HL-60 (cell line): ENCODE measurements around the gene CSMD2.

Experiments used
- DNase-seq, 2 experiments: peaks; one replicate each; pipeline ENCODE4 v3.0.0-alpha.2; 2010 to 2020; ENCODE audit warnings: low read depth in 1 of 2, low spot score in 1 of 2
- H3K27ac ChIP-seq: fragments of 250-450 bp; sonication (Bioruptor Pico); replicated peaks from 2 replicates; pipeline ENCODE4 v1.5.1; 2020; ENCODE audit warnings: mild to moderate bottlenecking, moderate library complexity
- H3K27me3 ChIP-seq: fragments of 250-450 bp; sonication (Bioruptor Pico); 2 replicates; pipeline ENCODE4 v1.5.1; 2021; ENCODE audit warnings: mild to moderate bottlenecking, moderate library complexity; ENCODE audit not compliant: insufficient read depth, poor library complexity, severe bottlenecking
- H3K4me3 ChIP-seq: replicated peaks from 2 replicates; pipeline ENCODE4 v1.5.1; 2011; ENCODE audit warnings: mild to moderate bottlenecking, control low read depth, low read length; ENCODE audit not compliant: insufficient read depth
- GABPA ChIP-seq: IDR thresholded peaks from 2 replicates; pipeline ENCODE4 v1.6.1; 2012; ENCODE audit warnings: low read depth
- POLR2AphosphoS5 ChIP-seq: IDR thresholded peaks from 2 replicates; pipeline ENCODE4 v1.6.1; 2012; ENCODE audit warnings: low read depth
- SPI1 ChIP-seq: IDR thresholded peaks from 2 replicates; pipeline ENCODE4 v1.6.1; 2012; ENCODE audit warnings: low read depth, mild to moderate bottlenecking, borderline replicate concordance
- TF ChIP-seq, protein P1 (sequence below): IDR thresholded peaks from one replicate; pipeline ENCODE4 v1.5.1; 2011; ENCODE audit warnings: low read length, control low read depth, inconsistent platforms; ENCODE audit not compliant: insufficient read depth
- TF ChIP-seq, protein P2 (sequence below): IDR thresholded peaks from 2 replicates; pipeline ENCODE4 v1.6.1; 2012; ENCODE audit warnings: low read depth; ENCODE audit not compliant: insufficient replicate concordance

The CSMD2 gene

DNA sequence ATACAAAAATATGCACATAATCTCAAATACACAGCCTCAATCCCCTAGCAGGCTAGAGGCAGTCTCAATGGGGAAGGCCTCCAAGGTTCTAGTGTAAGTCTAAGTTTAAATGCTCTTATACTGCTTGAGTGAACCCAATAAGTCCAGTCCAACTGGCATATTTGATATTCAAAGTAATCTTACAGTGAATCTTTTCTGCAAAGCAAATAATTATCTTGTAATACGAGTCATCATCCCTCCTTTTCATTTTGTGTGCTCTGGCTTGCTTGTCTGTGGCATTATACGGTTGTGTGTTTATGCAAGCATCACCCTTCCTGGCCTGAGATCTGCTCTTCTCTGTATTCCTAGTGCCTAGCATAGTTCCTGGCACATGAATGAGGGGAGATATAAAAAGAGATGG lies 468.1 kb downstream of the CSMD2 start:
- TF ChIP-seq GABPA (no peak), POLR2AphosphoS5 (no peak), SPI1 (no peak)
- TF ChIP-seq, protein P1, sequence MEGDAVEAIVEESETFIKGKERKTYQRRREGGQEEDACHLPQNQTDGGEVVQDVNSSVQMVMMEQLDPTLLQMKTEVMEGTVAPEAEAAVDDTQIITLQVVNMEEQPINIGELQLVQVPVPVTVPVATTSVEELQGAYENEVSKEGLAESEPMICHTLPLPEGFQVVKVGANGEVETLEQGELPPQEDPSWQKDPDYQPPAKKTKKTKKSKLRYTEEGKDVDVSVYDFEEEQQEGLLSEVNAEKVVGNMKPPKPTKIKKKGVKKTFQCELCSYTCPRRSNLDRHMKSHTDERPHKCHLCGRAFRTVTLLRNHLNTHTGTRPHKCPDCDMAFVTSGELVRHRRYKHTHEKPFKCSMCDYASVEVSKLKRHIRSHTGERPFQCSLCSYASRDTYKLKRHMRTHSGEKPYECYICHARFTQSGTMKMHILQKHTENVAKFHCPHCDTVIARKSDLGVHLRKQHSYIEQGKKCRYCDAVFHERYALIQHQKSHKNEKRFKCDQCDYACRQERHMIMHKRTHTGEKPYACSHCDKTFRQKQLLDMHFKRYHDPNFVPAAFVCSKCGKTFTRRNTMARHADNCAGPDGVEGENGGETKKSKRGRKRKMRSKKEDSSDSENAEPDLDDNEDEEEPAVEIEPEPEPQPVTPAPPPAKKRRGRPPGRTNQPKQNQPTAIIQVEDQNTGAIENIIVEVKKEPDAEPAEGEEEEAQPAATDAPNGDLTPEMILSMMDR = no peak
- TF ChIP-seq, protein P2, sequence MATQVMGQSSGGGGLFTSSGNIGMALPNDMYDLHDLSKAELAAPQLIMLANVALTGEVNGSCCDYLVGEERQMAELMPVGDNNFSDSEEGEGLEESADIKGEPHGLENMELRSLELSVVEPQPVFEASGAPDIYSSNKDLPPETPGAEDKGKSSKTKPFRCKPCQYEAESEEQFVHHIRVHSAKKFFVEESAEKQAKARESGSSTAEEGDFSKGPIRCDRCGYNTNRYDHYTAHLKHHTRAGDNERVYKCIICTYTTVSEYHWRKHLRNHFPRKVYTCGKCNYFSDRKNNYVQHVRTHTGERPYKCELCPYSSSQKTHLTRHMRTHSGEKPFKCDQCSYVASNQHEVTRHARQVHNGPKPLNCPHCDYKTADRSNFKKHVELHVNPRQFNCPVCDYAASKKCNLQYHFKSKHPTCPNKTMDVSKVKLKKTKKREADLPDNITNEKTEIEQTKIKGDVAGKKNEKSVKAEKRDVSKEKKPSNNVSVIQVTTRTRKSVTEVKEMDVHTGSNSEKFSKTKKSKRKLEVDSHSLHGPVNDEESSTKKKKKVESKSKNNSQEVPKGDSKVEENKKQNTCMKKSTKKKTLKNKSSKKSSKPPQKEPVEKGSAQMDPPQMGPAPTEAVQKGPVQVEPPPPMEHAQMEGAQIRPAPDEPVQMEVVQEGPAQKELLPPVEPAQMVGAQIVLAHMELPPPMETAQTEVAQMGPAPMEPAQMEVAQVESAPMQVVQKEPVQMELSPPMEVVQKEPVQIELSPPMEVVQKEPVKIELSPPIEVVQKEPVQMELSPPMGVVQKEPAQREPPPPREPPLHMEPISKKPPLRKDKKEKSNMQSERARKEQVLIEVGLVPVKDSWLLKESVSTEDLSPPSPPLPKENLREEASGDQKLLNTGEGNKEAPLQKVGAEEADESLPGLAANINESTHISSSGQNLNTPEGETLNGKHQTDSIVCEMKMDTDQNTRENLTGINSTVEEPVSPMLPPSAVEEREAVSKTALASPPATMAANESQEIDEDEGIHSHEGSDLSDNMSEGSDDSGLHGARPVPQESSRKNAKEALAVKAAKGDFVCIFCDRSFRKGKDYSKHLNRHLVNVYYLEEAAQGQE = no peak
- DNase-seq = no peak
- H3K27ac ChIP-seq = no peak overlapping the region
- H3K27me3 ChIP-seq = no peaks in the 10 kb centered on the region
- no peak overlapping the region for H3K4me3 ChIP-seq

DNA sequence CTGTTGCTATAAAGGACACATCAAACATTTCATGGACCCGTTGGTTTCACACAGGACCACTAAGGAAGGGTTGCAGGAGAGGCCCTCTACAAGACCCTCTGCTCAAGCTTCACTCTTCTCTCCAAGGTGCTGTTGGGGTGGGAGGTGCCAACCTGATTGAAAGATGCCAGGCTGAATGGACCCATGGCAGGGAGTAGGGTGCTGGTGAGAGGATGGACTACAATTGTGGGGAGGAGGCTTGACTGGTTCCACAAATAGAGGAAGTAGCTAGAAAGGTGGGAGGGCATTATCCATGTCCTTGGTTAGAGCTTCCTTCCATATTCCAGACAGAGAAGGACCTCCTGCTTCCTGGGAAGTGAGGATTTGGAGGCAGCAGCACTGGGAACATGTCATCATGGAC lies 468.7 kb downstream of the CSMD2 start:
- no peak overlapping the region for H3K27ac ChIP-seq
- no peak for DNase-seq
- TF ChIP-seq SPI1 (no peak), POLR2AphosphoS5 (no peak), GABPA (no peak)
- TF ChIP-seq, protein P1 = no peak
- TF ChIP-seq, protein P2 = no peak
- no peak overlapping the region for H3K4me3 ChIP-seq
- no peaks in the 10 kb centered on the region for H3K27me3 ChIP-seq

DNA sequence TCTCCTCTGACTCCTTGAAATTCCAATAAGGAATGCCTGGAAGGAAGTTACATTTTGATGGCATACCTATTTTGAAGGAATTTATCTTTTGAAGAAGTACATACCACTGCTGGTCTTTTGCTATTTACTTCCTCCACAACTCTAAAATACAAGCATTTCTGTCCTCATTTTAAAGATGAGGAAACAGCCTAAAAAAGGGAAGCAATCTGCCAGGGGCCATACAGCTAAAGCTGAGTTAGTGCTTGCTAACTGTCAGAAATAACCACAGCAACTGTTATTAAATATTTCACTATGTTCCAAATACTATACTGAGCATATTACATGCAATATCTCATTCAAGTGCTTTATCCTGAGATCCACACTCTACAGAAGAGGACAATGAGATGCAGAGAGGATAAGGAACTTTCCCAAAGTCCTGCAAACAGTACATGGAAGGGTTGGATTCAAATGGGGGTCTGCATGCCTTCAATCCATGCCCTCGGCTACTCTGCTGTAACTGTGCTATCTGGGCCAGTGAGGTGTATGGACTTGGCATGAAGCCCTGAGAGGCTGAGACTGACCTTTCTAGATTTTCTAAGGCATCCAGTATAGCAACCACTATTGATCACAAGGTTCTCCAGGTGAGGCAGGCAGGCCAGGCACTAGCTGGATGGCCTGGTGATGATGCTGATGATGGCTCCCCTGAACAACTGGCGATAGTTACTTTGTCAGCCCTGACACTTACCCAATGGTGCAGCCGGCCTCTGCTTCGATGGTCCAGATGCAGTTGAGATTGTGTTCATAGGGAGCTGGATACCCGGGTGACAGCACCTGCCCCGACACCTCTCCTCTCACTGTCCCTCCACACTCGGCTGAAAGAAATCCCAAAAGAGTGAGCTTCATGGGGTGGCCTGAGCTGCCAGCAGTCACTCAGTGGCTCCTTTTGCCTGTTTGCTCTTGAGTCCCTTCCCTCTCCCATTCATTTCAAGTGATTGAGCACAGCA lies 472.5 kb downstream of the CSMD2 start:
- TF ChIP-seq GABPA = no peak
- TF ChIP-seq, protein P2 = no peak
- no peak for TF ChIP-seq POLR2AphosphoS5
- peak; percentile 34; the same call in 1 of the 2 replicates for TF ChIP-seq SPI1
- TF ChIP-seq, protein P1 = no peak
- no peak overlapping the region for H3K4me3 ChIP-seq
- H3K27ac ChIP-seq = peak overlapping the region; percentile 72
- peak in 1 of 2 experiments; percentile 75 for DNase-seq
- peaks cover 3% of the 10 kb centered on the region for H3K27me3 ChIP-seq
